Right atrium auricular region (tissue), 2 donors: ENCODE results near the gene PDE4B. TPM values are rescaled to one million over a fixed set of nuclear protein-coding genes. Genes with fewer than 3 reads are reported as not detected.
A peak's percentile ranks its signal among the peaks of the same experiment; 100 is the strongest.

Experiments
- DNase-seq: peaks from one replicate; pipeline ENCODE4 v3.0.0-alpha.2; 2019; ENCODE audit warnings: low spot score
- H3K27ac ChIP-seq, 2 donors: fragments of 200-600 bp; sonication (generic); 1 replicate in 1 of 2; 2 replicates in 1 of 2; pipeline ENCODE4 v1.5.1; 2016 to 2019
- H3K27me3 ChIP-seq, 2 donors: fragments of 200-600 bp; sonication (generic); one replicate each; pipeline versions ENCODE4 v1.5.1 to v1.6.0; 2017 to 2019
- H3K36me3 ChIP-seq: fragments of 200-600 bp; sonication (generic); one replicate; pipeline ENCODE4 v1.5.1; 2016
- H3K4me1 ChIP-seq, 2 donors: fragments of 200-600 bp; sonication (generic); one replicate each; pipeline versions ENCODE4 v1.5.1 to v1.6.0; 2017 to 2019
- H3K4me3 ChIP-seq, 2 donors: fragments of 200-600 bp; sonication (generic); 1 replicate in 1 of 2; 2 replicates in 1 of 2; pipeline ENCODE4 v1.5.1; 2017 to 2019; ENCODE audit warnings: mild to moderate bottlenecking in 1 of 2, moderate library complexity in 1 of 2
- H3K9me3 ChIP-seq, 2 donors: fragments of 200-600 bp; sonication (generic); one replicate each; pipeline ENCODE4 v1.5.1; 2019
- CTCF ChIP-seq, 2 donors: fragments of 200-600 bp; sonication (generic); IDR thresholded peaks; one replicate each; pipeline ENCODE4 v1.5.1; 2019; ENCODE audit warnings: antibody characterized with exemption in 2 of 2
- total RNA-seq, 2 donors: library from RNA; depleted of rRNA; stranded (reverse); fragments of >200 nt; gene quantifications; one replicate each; pipeline ENCODE4 v1.1.0, GENCODE V29; 2016

PDE4B gene
- total RNA-seq, 2 donors from 2014 or later = 16.0 to 27.7 TPM

GRCh38 chr1:66296951-66297350 lies 504.3 kb downstream of the PDE4B start:
- H3K27me3 ChIP-seq = no peaks in the 10 kb centered on the region
- H3K27ac ChIP-seq = no peak overlapping the region
- H3K9me3 ChIP-seq = no peaks in the 10 kb centered on the region
- DNase-seq = no peak
- no peaks in the 10 kb centered on the region for H3K36me3 ChIP-seq
- peaks cover 0 to 14% of the 10 kb centered on the region in 2 donors for H3K4me1 ChIP-seq
- no peak for TF ChIP-seq CTCF (IDR thresholded peaks at IDR 0.05)
- H3K4me3 ChIP-seq = no peak overlapping the region

GRCh38 chr1:66298464-66298863 lies 505.8 kb downstream of the PDE4B start:
- Histone ChIP-seq H3K4me1 (peaks cover 0 to 21% of the 10 kb centered on the region in 2 donors), H3K36me3 (no peaks in the 10 kb centered on the region), H3K27me3 (no peaks in the 10 kb centered on the region), H3K9me3 (no peaks in the 10 kb centered on the region), H3K4me3 (no peak overlapping the region), H3K27ac (no peak overlapping the region)
- no peak for TF ChIP-seq CTCF (IDR thresholded peaks at IDR 0.05)
- no peak for DNase-seq

GRCh38 chr1:66300280-66300971 lies 507.7 kb downstream of the PDE4B start:
- no peaks in the 10 kb centered on the region for H3K9me3 ChIP-seq

GRCh38 chr1:66300972-66301451 lies 508.3 kb downstream of the PDE4B start:
- peak overlapping the region; percentile 43 to 61 for H3K27ac ChIP-seq
- no peak for DNase-seq
- TF ChIP-seq CTCF (IDR thresholded peaks at IDR 0.05) = no peak
- peaks cover 0 to 21% of the 10 kb centered on the region in 2 donors for H3K4me1 ChIP-seq
- H3K27me3 ChIP-seq = no peaks in the 10 kb centered on the region
- H3K36me3 ChIP-seq = no peaks in the 10 kb centered on the region
- no peaks in the 10 kb centered on the region for H3K9me3 ChIP-seq
- H3K4me3 ChIP-seq = peak overlapping the region in 1 of 2 donors; percentile 17

More at GRCh38 chr1:66300280-66300971, 507.7 kb downstream of the PDE4B start:
- H3K27ac ChIP-seq = peak overlapping the region; percentile 43 to 61
- peaks cover 0 to 21% of the 10 kb centered on the region in 2 donors for H3K4me1 ChIP-seq
- no peaks in the 10 kb centered on the region for H3K27me3 ChIP-seq
- no peaks in the 10 kb centered on the region for H3K36me3 ChIP-seq
- DNase-seq = no peak
- no peak overlapping the region for H3K4me3 ChIP-seq
- TF ChIP-seq CTCF (IDR thresholded peaks at IDR 0.05) = no peak

GRCh38 chr1:66302184-66302742 lies 509.6 kb downstream of the PDE4B start:
- Histone ChIP-seq H3K4me1 (peaks cover 0 to 21% of the 10 kb centered on the region in 2 donors), H3K9me3 (no peaks in the 10 kb centered on the region), H3K27me3 (no peaks in the 10 kb centered on the region), H3K27ac (no peak overlapping the region), H3K4me3 (no peak overlapping the region), H3K36me3 (no peaks in the 10 kb centered on the region)
- no peak for TF ChIP-seq CTCF (IDR thresholded peaks at IDR 0.05)
- DNase-seq = no peak
